ENCODE results near the gene TBC1D3.
"Not testable (repeated sequence)": the region's sequence is repeated elsewhere in the genome, so short reads cannot be mapped to it uniquely, and the experiment has no call there.

TBC1D3 gene

DNA sequence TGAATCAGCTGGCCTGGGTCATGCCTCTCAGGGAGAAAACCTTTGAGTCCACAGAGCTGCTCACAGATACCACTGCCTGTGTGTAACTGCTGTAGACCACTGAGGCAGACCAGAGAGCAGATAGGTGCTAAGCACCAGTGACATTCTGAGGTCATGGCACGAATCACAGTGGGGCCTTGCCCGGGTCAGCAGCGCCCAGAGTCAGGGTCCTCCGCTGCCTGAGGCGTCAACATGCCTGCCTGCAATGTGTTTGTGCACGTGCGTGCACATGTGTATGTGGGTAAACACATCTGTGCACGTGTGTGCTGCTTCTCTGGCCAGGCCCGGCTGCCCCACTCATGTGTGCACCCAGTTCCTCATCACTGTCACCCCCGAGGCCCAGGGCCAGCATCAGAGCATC is at the start of gene TBC1D3:
Gene TBC1D3 (minus strand): TSS at position 101 of the 400 bp plus-strand sequence. CDS start 1,526 bp downstream, outside the sequence.
- not testable (repeated sequence) for DNase-seq

DNA sequence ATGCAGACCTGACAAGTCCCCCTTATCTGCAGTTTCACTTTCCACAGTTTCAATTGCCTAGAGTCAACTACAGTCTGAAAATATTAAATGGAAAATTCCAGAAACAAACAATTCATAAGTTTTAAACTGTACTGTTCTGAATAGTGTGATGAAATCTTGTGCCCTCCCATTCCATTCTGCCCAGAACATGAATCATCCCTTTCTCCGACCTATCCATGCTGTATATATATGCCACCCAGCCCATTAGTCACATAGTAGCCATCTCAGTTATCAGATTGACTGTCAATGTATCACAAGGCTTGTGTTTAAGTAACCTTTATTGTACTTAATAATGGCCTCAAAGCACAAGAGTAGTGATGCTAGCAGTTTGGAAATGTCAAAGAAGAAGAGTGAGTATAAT is 40.4 kb upstream of the TBC1D3 start:
- not testable (repeated sequence) for DNase-seq

DNA sequence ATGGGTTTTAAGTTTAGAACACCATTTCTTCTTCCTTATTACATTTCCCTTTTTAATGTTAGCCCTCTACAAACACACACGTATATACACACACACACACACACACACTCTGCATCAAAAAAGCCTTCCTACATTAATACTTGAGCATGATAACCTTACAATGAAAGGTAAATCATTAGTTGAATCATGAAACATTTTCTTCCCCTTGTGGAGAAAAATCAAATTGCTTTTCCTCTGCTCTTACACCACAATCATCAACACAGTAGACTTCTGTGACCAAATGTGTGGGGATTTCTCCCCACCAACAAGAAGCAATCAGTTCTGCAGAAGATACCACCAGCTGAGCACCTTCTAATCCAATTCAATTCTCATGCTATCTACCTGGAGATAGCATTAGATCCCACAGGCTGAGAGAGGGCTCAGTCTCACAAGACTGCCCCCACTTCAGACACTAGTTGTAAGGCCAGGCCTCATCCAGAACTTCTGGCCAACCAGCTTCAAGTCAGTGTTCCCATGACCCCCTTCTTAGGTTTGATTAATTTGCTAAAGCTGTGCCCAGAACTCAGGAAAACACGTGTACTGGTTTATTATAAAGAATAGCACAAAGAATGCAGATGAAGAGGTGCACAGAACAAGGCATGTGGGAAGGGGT is 33.6 kb upstream of the TBC1D3 start:
- DNase-seq = not testable (repeated sequence)

DNA sequence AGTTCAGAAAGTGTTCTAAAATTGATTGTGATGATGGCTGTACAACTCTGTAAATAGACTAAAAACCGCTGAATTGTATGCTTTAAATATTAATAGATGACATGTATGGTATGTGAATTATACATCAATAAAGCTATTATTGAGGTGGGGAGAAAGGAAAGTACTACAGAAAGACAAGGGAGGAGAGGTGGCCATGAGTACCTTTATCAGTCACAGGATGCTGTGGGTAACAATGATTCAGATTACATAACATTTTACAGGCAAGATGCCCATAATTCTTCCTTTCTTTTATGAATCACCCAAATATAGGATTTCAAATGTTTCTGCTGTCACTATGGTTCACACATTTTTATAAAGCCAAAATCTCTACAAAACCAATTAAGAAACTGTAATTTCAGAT is 28.5 kb upstream of the TBC1D3 start:
- not testable (repeated sequence) for DNase-seq

DNA sequence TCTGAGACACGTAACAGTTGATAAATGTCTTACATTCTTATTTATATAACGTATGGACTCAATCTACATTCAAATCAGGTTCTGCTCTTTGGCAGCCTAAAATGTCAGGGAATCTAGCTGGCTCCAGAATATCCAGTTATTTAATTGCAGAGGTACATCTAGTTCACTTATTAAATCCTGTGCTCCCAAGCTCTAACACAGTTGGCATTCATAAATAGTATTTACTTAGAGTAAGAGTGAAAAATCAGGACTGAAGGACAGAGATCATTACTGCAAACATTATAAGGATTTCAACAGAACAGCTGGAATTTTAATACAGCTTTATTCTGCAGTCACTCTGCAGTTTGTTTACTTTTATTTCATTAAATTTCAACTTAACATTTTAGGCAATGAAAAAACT is 7.9 kb upstream of the TBC1D3 start:
- not testable (repeated sequence) for DNase-seq

DNA sequence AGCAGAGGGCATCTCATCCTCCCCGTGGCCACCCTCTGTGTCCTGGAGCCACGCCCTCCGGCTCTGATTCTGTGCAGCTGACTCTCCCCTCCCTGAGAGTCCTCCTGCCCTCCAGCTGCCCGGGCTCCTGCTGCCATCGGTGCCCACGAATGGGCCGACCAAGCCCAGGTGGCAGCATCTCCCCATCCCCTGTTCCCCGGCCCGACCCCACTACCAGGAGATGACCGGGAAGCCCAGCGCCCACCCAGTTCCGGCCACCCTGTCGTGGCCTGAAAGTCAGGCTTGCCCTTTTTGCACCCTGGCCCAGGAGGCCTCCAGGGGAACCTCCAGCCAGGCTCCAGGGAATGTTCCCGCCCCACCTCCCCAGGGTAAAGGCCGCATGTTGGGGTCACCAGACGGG is 57.5 kb downstream of the TBC1D3 start:
- DNase-seq = not testable (repeated sequence)
